CD4-positive, alpha-beta T cell treated with Interleukin-6 at 100 ng/mL for 8 hours (primary cell): Measurements from ENCODE around the gene HDGF.

Experiments
- DNase-seq: peaks from one replicate; pipeline ENCODE4 v3.0.0-alpha.2; 2020; ENCODE audit warnings: mixed read lengths, low spot score

Gene HDGF

GRCh38 chr1:156751451-156751756 lies at the start of gene HDGF:
Gene HDGF, minus strand, starts transcription at chr1:156751675. Its CDS starts 246 bp downstream, at chr1:156751429.
- no peak for DNase-seq

- peak; percentile 58 for DNase-seq
Observed at GRCh38 chr1:156797212-156797871, 45.9 kb upstream of the HDGF start.

GRCh38 chr1:156796340-156797097 lies 45.0 kb upstream of the HDGF start:
- DNase-seq = no peak

- no peak for DNase-seq
Observed at GRCh38 chr1:156795787-156796186, 44.3 kb upstream of the HDGF start.

GRCh38 chr1:156795374-156795733 lies 43.9 kb upstream of the HDGF start:
- no peak for DNase-seq

GRCh38 chr1:156794506-156795373 lies 43.3 kb upstream of the HDGF start:
- DNase-seq = no peak

- no peak for DNase-seq
Observed at GRCh38 chr1:156789621-156790318, 38.3 kb upstream of the HDGF start.

- DNase-seq = no peak
Observed at GRCh38 chr1:156788136-156788535, 36.7 kb upstream of the HDGF start.

GRCh38 chr1:156786640-156787039 lies 35.2 kb upstream of the HDGF start:
- DNase-seq = no peak

- DNase-seq = no peak
Observed at GRCh38 chr1:156785458-156785857, 34.0 kb upstream of the HDGF start.

- no peak for DNase-seq
Observed at GRCh38 chr1:156781585-156782186, 30.2 kb upstream of the HDGF start.

- no peak for DNase-seq
Observed at GRCh38 chr1:156777573-156777972, 26.1 kb upstream of the HDGF start.

- DNase-seq = no peak
Observed at GRCh38 chr1:156776942-156777341, 25.5 kb upstream of the HDGF start.

- no peak for DNase-seq
Observed at GRCh38 chr1:156775799-156776198, 24.3 kb upstream of the HDGF start.

GRCh38 chr1:156773607-156774006 lies 22.1 kb upstream of the HDGF start:
- DNase-seq = no peak

GRCh38 chr1:156772728-156773497 lies 21.4 kb upstream of the HDGF start:
- DNase-seq = no peak

GRCh38 chr1:156772222-156772621 lies 20.7 kb upstream of the HDGF start:
- no peak for DNase-seq

GRCh38 chr1:156768610-156769295 lies 17.3 kb upstream of the HDGF start:
- DNase-seq = no peak

GRCh38 chr1:156767879-156768604 lies 16.6 kb upstream of the HDGF start:
- no peak for DNase-seq
